T-helper 2 cell treated with Interferon-gamma antibody and Interleukin-4, amounts not matched to agents 100 ng/mL and 5 ng/mL, for 36 hours (primary cell): ENCODE results near the gene B9D2. TPM values are rescaled to one million over a fixed set of nuclear protein-coding genes. Genes with fewer than 3 reads are reported as not detected.
"Not testable (repeated sequence)": the region's sequence is repeated elsewhere in the genome, so short reads cannot be mapped to it uniquely, and the experiment has no call there.

ENCODE experiments used
- intact Hi-C: fragments of 100-400 bp; cut with micrococcal nuclease; formaldehyde crosslinking; loops from one replicate; pipeline ENCODE4 v1.15.1; 2023
- total RNA-seq: library from RNA; stranded (reverse); gene quantifications from 2 replicates; pipeline ENCODE4 v1.2.3, GENCODE V29; 2022

B9D2 gene
- total RNA-seq, 1 donor from 2014 or later, result 11.5 TPM

- intact Hi-C loops, result loop anchor here (10.0 kb wide), 1 partner anchor 678 kb away; the partner anchor contains the start of genes COQ8B and ITPKC
Observed at GRCh38 chr19:41392775-41393174, 28.8 kb upstream of the B9D2 start.

DNA sequence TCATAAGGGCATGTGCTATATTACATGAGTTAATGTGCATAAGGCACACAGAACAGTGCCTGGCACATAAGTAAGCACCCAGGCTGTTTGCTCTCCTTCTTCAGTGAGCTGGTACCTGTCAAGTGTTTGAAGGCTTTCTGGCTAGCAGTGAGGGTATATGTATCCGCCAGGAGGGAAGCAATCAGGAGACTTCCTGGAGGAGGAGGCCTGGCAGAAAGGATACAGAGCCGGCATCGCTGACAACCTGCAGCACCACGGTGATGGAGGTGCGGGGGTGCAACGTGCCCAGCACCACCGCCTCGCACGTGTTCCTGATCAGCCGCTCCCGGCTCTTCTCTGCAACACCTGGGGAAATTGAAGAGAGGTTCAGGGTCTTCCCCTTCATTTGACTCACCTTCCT lies 27.7 kb upstream of the B9D2 start:
- intact Hi-C loops, result loop anchor here (10.0 kb wide), 1 partner anchor 677 kb away; the partner anchor contains the start of genes COQ8B and ITPKC

DNA sequence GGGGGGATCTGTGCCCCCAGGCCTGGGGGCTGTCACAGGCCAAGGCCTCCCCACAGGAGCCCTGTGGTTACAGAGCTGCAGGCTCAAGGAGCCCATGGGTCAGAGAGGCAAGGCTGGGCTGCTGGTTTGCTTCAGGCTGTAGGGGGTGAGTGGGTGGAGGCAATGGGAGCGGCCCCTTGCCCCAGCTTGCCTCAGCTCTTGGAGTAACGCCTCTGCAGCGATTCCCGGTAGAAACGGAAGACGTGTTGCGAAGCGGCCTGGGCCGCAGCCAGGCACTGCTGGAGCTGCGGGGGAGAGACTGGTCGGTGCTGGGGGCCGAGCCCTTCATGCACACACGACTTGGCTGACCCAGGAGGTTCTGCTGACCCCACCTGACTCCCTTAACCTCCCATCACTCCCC lies 22.5 kb upstream of the B9D2 start:
- intact Hi-C loops, result no loop called here

DNA sequence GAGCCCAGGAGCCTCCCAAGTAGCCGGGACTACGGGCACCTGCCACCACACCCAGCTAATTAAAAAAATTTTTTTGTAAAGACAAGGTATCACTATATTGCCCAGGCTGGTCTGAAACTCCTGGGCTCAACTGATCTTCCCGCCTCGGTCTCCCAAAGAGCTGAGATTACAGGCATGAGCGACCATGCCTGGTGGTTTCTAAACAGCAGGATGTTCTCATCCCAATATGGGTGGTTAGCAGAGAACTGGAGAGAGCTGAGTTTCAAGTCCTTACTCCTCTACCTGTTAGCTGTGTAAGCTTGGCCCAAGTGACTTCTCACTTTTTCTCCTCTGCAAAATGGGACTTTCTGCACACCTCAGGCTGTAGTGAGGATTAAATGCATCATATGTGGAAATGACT lies 20.4 kb upstream of the B9D2 start:
- intact Hi-C loops, result no loop called here

DNA sequence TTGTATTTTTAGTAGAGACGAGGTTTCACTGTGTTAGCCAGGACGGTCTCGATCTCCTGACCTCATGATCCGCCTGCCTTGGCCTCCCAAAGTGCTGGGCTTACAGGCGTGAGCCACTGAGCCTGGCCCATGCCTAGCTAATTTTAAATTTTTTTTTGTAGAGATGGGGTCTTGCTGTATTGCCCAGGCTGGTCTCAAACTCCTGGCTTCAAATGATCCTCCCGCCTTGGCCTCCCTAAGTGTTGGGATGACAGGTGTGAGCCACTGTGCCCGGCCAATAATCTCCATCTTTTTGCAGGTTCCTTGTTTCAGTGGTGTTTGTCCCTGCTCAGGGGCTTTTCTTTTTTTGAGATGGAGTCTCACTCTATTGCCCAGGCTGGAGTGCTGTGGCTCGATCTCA lies 17.6 kb upstream of the B9D2 start:
- intact Hi-C loops, result not testable (repeated sequence)

GRCh38 chr19:41377977-41378709 lies 14.2 kb upstream of the B9D2 start:
- intact Hi-C loops, result no loop called here

DNA sequence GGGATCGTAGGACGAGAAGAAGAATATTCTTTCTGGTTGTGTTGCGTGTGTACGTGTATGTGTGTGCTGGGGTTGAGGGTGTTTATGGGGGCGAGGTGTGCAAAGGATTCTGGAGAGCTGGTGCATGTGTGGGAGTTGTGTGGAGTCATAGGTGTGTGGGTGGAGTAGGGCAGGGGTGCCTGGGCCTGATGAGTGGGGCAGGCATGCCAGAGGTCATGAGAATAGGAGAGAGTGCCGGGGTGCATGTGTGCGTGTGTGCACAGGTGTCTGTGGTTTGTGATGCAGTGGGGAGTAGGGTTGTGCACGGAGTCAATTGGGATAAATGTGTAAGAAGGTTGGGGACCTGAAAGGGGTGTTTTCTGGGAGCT lies 13.0 kb upstream of the B9D2 start:
- intact Hi-C loops, result no loop called here

- intact Hi-C loops, result no loop called here
Observed at GRCh38 chr19:41376241-41376997, 12.5 kb upstream of the B9D2 start, which contains the start of gene TMEM91. Gene TMEM91 (plus strand): TSS chr19:41376533. CDS start chr19:41378310, 1,777 bp downstream.

DNA sequence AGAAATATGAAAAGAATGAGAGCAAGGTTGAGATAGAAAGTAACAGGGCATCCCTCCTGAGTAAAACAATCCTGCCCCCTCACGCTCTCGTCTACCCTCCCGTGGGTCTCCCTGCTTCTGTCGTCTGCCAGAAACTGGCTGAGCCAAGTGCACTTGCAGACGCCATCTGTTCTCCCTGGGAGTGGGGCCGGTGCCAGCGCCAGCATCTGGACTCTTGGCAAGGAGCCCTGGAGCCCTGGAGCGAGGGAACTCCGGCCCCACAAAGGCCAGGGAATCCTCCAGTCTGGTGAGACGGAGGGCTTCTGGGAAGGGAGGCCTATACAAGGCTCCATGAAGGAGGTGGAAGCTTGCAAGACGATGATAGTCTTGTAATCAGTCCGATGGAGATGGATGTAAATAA lies 10.0 kb upstream of the B9D2 start:
- intact Hi-C loops, result no loop called here

DNA sequence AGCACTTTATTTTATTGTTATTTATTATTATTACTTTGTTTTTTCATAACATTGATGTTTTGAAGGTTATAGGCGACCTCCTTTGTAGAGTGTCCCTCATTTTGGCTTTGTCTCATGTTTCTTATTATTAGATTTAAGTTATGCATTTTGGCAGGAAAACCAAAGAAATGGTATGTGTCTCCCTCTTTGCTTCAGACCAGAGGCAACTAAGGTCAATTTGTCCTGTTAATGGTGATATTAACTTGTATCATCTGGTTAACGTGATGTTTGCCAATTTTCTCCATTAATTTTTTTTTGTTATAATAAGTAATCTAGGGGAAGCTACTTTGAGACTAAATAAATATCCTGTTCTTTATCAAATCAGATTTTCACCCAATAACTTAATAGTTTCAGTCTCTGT lies 8.6 kb upstream of the B9D2 start:
- intact Hi-C loops, result no loop called here

- intact Hi-C loops, result no loop called here
Observed at GRCh38 chr19:41371541-41371940, 7.6 kb upstream of the B9D2 start.

GRCh38 chr19:41371119-41371518 lies 7.2 kb upstream of the B9D2 start:
- intact Hi-C loops, result not testable (repeated sequence)

DNA sequence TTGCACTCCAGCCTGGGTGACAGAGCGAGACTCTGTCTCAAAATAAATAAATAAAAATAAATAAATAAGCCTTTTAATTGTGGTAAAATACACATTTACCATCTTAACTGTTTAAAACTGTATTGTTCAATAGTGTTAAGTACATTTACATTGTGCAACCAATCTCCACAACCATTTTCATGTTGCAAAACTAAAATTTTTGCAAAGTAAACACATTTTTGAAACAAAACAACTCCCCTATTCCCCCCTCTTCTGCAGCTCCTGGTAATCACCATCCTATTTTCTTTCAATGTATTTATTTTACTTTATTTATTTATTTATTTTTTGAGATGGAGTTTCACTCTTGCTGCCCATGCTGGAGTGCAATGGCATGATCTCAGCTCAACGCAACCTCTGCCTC lies 5.8 kb upstream of the B9D2 start:
- intact Hi-C loops, result no loop called here

DNA sequence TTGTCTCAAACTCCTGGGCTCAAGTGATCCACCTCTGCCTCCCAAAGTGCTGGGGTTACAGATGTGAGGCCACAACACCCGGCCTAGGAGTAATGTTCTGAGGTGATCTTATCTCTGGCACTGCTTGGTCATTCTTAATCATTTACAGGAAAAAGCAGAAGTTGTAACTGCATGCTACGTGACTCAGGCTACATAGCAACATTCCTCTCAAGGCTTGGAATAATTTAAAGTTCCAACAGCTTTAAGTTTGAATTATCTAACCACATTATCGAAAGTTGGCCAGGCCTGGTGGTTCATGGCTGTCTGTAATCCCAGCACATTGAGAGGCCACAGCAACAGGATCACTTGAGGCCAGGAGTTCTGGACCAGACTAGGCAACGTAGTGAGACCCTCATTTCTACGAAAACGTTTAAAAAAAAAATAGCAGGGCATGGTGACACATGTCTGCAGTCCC lies 3.9 kb upstream of the B9D2 start:
- intact Hi-C loops, result no loop called here

DNA sequence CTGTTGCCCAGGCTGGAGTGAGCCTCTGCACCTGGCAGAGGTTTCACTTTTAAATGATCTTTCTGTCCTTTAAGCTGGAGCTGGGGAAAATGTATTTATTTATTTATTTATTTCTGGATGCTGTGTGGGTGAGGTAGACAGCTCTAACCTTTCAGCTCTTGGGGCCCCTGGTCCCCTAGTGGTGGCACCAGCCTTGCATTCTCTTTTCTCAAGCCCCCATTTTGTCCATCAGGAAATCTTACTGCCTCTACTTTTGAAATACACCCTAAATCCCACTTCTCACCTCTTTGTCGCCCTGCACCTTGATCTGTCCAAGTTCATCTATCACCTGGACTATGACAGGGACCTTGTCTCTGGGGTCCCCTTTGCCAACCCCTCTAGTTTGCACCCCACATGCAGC lies 2.1 kb upstream of the B9D2 start:
- intact Hi-C loops, result no loop called here

GRCh38 chr19:41364524-41365391 lies 809 bp upstream of the B9D2 start:
- intact Hi-C loops, result loop anchor here (1.0 to 5.0 kb wide), 2 partner anchors 33 to 73 kb away; partner anchors contain the start of genes BCKDHA, DMAC2 and EXOSC5

DNA sequence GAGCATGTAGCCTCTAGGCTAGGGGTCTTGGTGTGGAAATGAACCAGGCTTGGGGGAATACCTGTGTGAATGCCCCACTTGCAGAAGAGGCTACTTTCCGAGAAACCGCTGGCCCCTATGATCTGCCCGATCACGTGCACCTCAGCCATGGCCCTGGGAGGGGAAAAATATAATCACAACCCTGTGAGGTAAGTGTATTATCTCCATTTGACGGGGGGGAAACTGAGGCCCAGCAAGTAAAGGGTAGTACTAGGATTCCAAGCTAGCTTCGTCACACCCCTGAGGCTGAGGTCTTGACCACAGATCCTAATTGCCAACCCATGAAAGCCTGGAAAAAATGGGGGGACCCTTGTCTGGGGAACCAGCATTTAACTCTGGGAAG lies 587 bp downstream of the B9D2 start:
- intact Hi-C loops, result loop anchor here (1.0 to 5.0 kb wide), 2 partner anchors 9 to 74 kb away; partner anchors contain the start of gene DMAC2

DNA sequence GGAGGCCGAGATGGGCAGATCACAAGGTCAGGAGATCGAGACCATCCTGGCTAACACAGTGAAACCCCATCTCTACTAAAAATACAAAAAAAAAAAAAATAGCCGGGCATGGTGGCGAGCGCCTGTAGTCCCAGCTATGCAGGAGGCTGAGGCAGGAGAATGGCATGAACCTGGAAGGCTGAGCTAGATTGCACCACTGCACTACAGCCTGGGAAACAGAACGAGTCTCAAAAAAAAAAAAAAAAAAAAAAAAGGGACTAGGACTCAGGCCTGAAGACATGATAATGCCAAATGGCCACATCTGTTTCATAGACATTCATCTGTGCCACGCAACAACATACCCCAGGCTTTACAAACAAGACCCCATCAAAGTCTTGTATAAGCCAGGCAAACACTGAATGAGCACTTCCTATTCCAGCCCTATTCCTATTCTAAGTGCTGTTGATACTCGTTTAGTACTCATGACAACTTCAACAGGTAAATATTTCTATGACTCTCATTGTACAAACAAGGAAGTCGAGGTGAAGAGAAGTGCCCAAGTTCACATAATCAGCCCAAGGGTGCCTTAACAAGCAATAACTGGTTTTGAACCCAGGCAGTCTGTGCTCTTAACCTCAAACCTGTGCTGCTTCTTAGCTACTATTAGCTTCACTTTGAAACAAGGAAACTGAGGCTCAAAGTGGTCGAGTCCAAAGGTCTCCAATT lies 1.7 kb downstream of the B9D2 start:
- intact Hi-C loops, result loop anchor here (5.0 kb wide), 1 partner anchor 75 kb away; the partner anchor contains the start of gene DMAC2

- intact Hi-C loops, result loop anchor here (5.0 to 10.0 kb wide), 2 partner anchors 78 to 185 kb away; partner anchors contain the start of gene DMAC2
Observed at GRCh38 chr19:41359741-41360140, 4.2 kb downstream of the B9D2 start.

DNA sequence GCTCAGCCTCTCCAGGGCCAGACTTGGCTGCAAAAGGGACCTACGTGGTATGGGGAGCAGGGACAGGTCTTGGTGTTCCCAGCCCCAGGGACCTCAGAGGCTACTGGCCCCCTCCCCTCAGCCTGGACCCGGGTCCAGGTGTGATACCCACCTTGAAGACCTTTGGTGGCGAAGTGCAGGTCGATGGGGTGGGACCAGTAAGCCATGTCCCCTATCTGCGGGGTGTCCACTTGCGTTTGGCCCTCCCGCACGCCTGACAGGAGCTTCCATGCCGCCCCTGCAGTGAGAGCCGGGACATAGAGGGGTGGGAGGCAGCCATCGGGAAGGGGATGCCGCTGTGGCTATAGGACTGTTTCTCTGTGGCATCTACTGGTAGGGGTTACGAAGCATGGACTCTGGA lies 6.2 kb downstream of the B9D2 start:
- intact Hi-C loops, result loop anchor here (1.0 to 10.0 kb wide), 2 partner anchors 40 to 187 kb away; partner anchors contain the start of genes BCKDHA and EXOSC5
